ENCODE data around the gene SPOCK1. TPM values are rescaled to one million over a fixed set of nuclear protein-coding genes. Genes with fewer than 3 reads are reported as not detected.

SPOCK1 gene
- total RNA-seq, 1 donor from 2014 or later = 81.2 TPM

- H3K4me3 ChIP-seq = no peak overlapping the region
- H3K4me1 ChIP-seq = no peaks in the 10 kb centered on the region
- intact Hi-C loops (cut with DNase I) = no loop called here
- no peak for DNase-seq (ENCODE audit: low spot score in 2 of 2)
- H3K9me3 ChIP-seq = no peaks in the 10 kb centered on the region
- H3K27ac ChIP-seq = no peak overlapping the region
- H3K27me3 ChIP-seq = no peaks in the 10 kb centered on the region
- H3K36me3 ChIP-seq = no peaks in the 10 kb centered on the region
- TF ChIP-seq CTCF (IDR thresholded peaks at IDR 0.05) = no peak
These were observed 499.3 kb downstream of the SPOCK1 start for GRCh38 chr5:136999787-137000186.

- Histone ChIP-seq H3K4me1 (no peaks in the 10 kb centered on the region), H3K36me3 (no peaks in the 10 kb centered on the region), H3K4me3 (no peak overlapping the region), H3K27ac (no peak overlapping the region), H3K27me3 (no peaks in the 10 kb centered on the region), H3K9me3 (no peaks in the 10 kb centered on the region)
- DNase-seq (ENCODE audit: low spot score in 2 of 2) = no peak
- no peak for TF ChIP-seq CTCF (IDR thresholded peaks at IDR 0.05)
- intact Hi-C loops (cut with DNase I) = no loop called here
These were observed 500.2 kb downstream of the SPOCK1 start for GRCh38 chr5:136998854-136999357.

- no peak overlapping the region for H3K27ac ChIP-seq
- no peaks in the 10 kb centered on the region for H3K9me3 ChIP-seq
- intact Hi-C loops (cut with DNase I) = no loop called here
- H3K27me3 ChIP-seq = no peaks in the 10 kb centered on the region
- DNase-seq (ENCODE audit: low spot score in 2 of 2) = no peak
- TF ChIP-seq CTCF (IDR thresholded peaks at IDR 0.05) = no peak
- no peaks in the 10 kb centered on the region for H3K4me1 ChIP-seq
- H3K4me3 ChIP-seq = no peak overlapping the region
- no peaks in the 10 kb centered on the region for H3K36me3 ChIP-seq
These were observed 505.0 kb downstream of the SPOCK1 start for GRCh38 chr5:136994154-136994553.

GRCh38 chr5:136992796-136993489, 506.2 kb downstream of the SPOCK1 start:
- H3K27me3 ChIP-seq = no peaks in the 10 kb centered on the region
- TF ChIP-seq CTCF (IDR thresholded peaks at IDR 0.05) = no peak
- intact Hi-C loops (cut with DNase I) = no loop called here
- no peaks in the 10 kb centered on the region for H3K9me3 ChIP-seq
- no peak overlapping the region for H3K4me3 ChIP-seq
- no peaks in the 10 kb centered on the region for H3K4me1 ChIP-seq
- H3K27ac ChIP-seq = no peak overlapping the region
- no peaks in the 10 kb centered on the region for H3K36me3 ChIP-seq
- DNase-seq (ENCODE audit: low spot score in 2 of 2) = no peak

GRCh38 chr5:136985785-136986475, 513.2 kb downstream of the SPOCK1 start:
- H3K36me3 ChIP-seq = no peaks in the 10 kb centered on the region
- intact Hi-C loops (cut with DNase I) = no loop called here
- H3K9me3 ChIP-seq = no peaks in the 10 kb centered on the region
- no peaks in the 10 kb centered on the region for H3K27me3 ChIP-seq
- H3K4me1 ChIP-seq = no peaks in the 10 kb centered on the region
- H3K4me3 ChIP-seq = no peak overlapping the region
- TF ChIP-seq CTCF (IDR thresholded peaks at IDR 0.05) = no peak
- H3K27ac ChIP-seq = no peak overlapping the region
- DNase-seq (ENCODE audit: low spot score in 2 of 2) = no peak

Measured in ascending aorta (tissue), 2 donors.